IMR-90 (cell line): ENCODE data around the gene PRR16. TPM values are rescaled to one million over a fixed set of nuclear protein-coding genes. Genes with fewer than 3 reads are reported as not detected.

Source experiments
- ATAC-seq: fragments of 200-7000 bp; cut with Tn5 transposase; 2 replicates; pipeline ENCODE4 v1.9.1; 2020; ENCODE audit warnings: low read depth, mild to moderate bottlenecking, moderate library complexity
- BruUV-seq: library from RNA; stranded (reverse); fragments of 400-500 nt; replicated peaks from 2 replicates; lab custom pipeline; 2021; lab: Mats Ljungman, UMichigan
- CTCF ChIA-PET: fragments of 300-600 bp; formaldehyde crosslinking; extraction: SDS; loops from one replicate; lab custom pipeline; 2021; ENCODE audit warnings: antibody characterized with exemption; lab: Yijun Ruan, JAX
- POLR2A ChIA-PET: fragments of 300-600 bp; sonication (Branson Sonifier 250); formaldehyde crosslinking; loops from one replicate; lab custom pipeline; 2022; ENCODE audit warnings: antibody characterized with exemption; ENCODE audit not compliant: unreplicated experiment; lab: Charles Lee
- DNase-seq: peaks from one replicate; pipeline ENCODE4 v3.0.0; 2013
- H2AFZ ChIP-seq: replicated peaks from 2 replicates; pipeline ENCODE3; 2013; ENCODE audit warnings: low read length, mild to moderate bottlenecking; ENCODE audit not compliant: poor library complexity
- H2AK5ac ChIP-seq: 2 replicates; pipeline ENCODE4 v1.6.1; 2013; ENCODE audit warnings: low read depth, low read length, inconsistent platforms
- H2AK9ac ChIP-seq: replicated peaks from 2 replicates; pipeline ENCODE3; 2013; ENCODE audit warnings: mild to moderate bottlenecking, low read depth, low read length, moderate library complexity; ENCODE audit not compliant: poor library complexity
- H2BK120ac ChIP-seq: 2 replicates; pipeline ENCODE4 v1.6.1; 2013; ENCODE audit warnings: low read depth, low read length, inconsistent platforms
- H2BK15ac ChIP-seq: 3 replicates; pipeline ENCODE4 v1.6.1; 2013; ENCODE audit warnings: low read depth, low read length, inconsistent platforms
- H2BK20ac ChIP-seq: 2 replicates; pipeline ENCODE4 v1.6.1; 2013; ENCODE audit warnings: low read depth, mild to moderate bottlenecking, inconsistent platforms, low read length, moderate library complexity
- H2BK5ac ChIP-seq: 2 replicates; pipeline ENCODE4 v1.6.1; 2013; ENCODE audit warnings: mild to moderate bottlenecking, low read depth, low read length, inconsistent platforms; ENCODE audit not compliant: poor library complexity, severe bottlenecking
- H3K14ac ChIP-seq: replicated peaks from 2 replicates; pipeline ENCODE4 v1.6.1; 2013; ENCODE audit warnings: low read depth, low read length, inconsistent platforms
- H3K18ac ChIP-seq: 2 replicates; pipeline ENCODE4 v1.6.1; 2013; ENCODE audit warnings: low read depth, low read length, control low read depth
- H3K23ac ChIP-seq: 2 replicates; pipeline ENCODE4 v1.6.1; 2013; ENCODE audit warnings: low read depth, low read length, inconsistent platforms
- H3K27ac ChIP-seq: 2 replicates; pipeline ENCODE4 v1.5.1; 2013; ENCODE audit warnings: mild to moderate bottlenecking, control low read depth, low read length; ENCODE audit not compliant: insufficient read depth
- H3K27me3 ChIP-seq: 2 replicates; pipeline ENCODE4 v1.6.1; 2013; ENCODE audit warnings: low read length; ENCODE audit not compliant: control insufficient read depth, insufficient read depth
- H3K36me3 ChIP-seq: 2 replicates; pipeline ENCODE4 v1.6.1; 2013; ENCODE audit warnings: low read length, mixed read lengths; ENCODE audit not compliant: control insufficient read depth, insufficient read depth
- H3K4ac ChIP-seq: 2 replicates; pipeline ENCODE4 v1.6.1; 2013; ENCODE audit warnings: low read depth, low read length, inconsistent platforms
- H3K4me1 ChIP-seq: 2 replicates; pipeline ENCODE4 v1.6.1; 2013; ENCODE audit warnings: low read length, mixed read lengths; ENCODE audit not compliant: control insufficient read depth, insufficient read depth
- H3K4me2 ChIP-seq: 2 replicates; pipeline ENCODE4 v1.6.1; 2013; ENCODE audit warnings: low read depth, mild to moderate bottlenecking, control low read depth, low read length, moderate library complexity
- H3K4me3 ChIP-seq: 2 replicates; pipeline ENCODE4 v1.5.1; 2013; ENCODE audit warnings: low read depth, mild to moderate bottlenecking, control low read depth, low read length, moderate library complexity; ENCODE audit not compliant: insufficient read depth
- H3K56ac ChIP-seq: 2 replicates; pipeline ENCODE4 v1.6.1; 2013; ENCODE audit warnings: low read length, inconsistent platforms; ENCODE audit not compliant: insufficient read depth; ENCODE audit errors: extremely low read depth
- H3K79me1 ChIP-seq, 2 experiments: 2 replicates each; pipeline ENCODE4 v1.6.1; 2013; ENCODE audit warnings: low read length in 2 of 2, inconsistent platforms in 1 of 2, low read depth in 1 of 2
- H3K9ac ChIP-seq: 2 replicates; pipeline ENCODE4 v1.6.1; 2013; ENCODE audit warnings: low read depth, low read length, control low read depth
- H3K9me1 ChIP-seq: 2 replicates; pipeline ENCODE4 v1.6.1; 2013; ENCODE audit warnings: low read length, inconsistent platforms; ENCODE audit not compliant: insufficient read depth
- H3K9me3 ChIP-seq: 2 replicates; pipeline ENCODE4 v1.6.1; 2013; ENCODE audit warnings: low read length; ENCODE audit not compliant: control insufficient read depth, insufficient read depth
- H4K20me1 ChIP-seq: 2 replicates; pipeline ENCODE4 v1.6.1; 2013; ENCODE audit warnings: low read length, inconsistent platforms; ENCODE audit not compliant: insufficient read depth
- H4K5ac ChIP-seq: 2 replicates; pipeline ENCODE4 v1.6.1; 2013; ENCODE audit warnings: mild to moderate bottlenecking, low read depth, low read length, control low read depth
- H4K8ac ChIP-seq, 2 experiments: 2 replicates each; pipeline ENCODE4 v1.6.1; 2013; ENCODE audit warnings: low read depth in 2 of 2, low read length in 2 of 2, control low read depth in 1 of 2, inconsistent platforms in 1 of 2
- H4K91ac ChIP-seq: 2 replicates; pipeline ENCODE4 v1.6.1; 2013; ENCODE audit warnings: low read depth, low read length, inconsistent platforms; ENCODE audit not compliant: insufficient read depth
- BHLHE40 ChIP-seq: fragments of 150-350 bp; IDR thresholded peaks from 2 replicates; pipeline ENCODE4 v1.6.1; 2016; ENCODE audit warnings: mild to moderate bottlenecking, low read depth, low read length
- CEBPB ChIP-seq: IDR thresholded peaks from 2 replicates; pipeline ENCODE4 v1.6.1; 2012; ENCODE audit warnings: low read depth, low read length, improper control_type of control experiment
- CHD1 ChIP-seq: IDR thresholded peaks from 2 replicates; pipeline ENCODE4 v1.6.1; 2012; ENCODE audit warnings: low read depth, low read length, improper control_type of control experiment
- ELK1 ChIP-seq: fragments of 150-350 bp; IDR thresholded peaks from 2 replicates; pipeline ENCODE4 v1.6.1; 2016; ENCODE audit warnings: low read depth, mild to moderate bottlenecking, low read length, moderate library complexity, borderline replicate concordance
- FOS ChIP-seq: fragments of 150-350 bp; IDR thresholded peaks from 2 replicates; pipeline ENCODE4 v1.6.1; 2016; ENCODE audit warnings: low read depth, low read length
- MAFK ChIP-seq: IDR thresholded peaks from 2 replicates; pipeline ENCODE4 v1.6.1; 2012; ENCODE audit warnings: low read depth, low read length, improper control_type of control experiment
- MAZ ChIP-seq: IDR thresholded peaks from 2 replicates; pipeline ENCODE4 v1.6.1; 2012; ENCODE audit warnings: low read depth, mild to moderate bottlenecking, low read length, improper control_type of control experiment, moderate library complexity, borderline replicate concordance
- MXI1 ChIP-seq: IDR thresholded peaks from 2 replicates; pipeline ENCODE4 v1.6.1; 2012; ENCODE audit warnings: low read depth, mild to moderate bottlenecking, low read length, moderate library complexity, borderline replicate concordance
- NFE2L2 ChIP-seq: fragments of 150-350 bp; IDR thresholded peaks from 2 replicates; pipeline ENCODE4 v1.6.1; 2016; ENCODE audit warnings: low read depth, mild to moderate bottlenecking, low read length
- POLR2A ChIP-seq: IDR thresholded peaks from 2 replicates; pipeline ENCODE4 v1.6.1; 2012; ENCODE audit warnings: mild to moderate bottlenecking, low read depth, low read length
- RAD21 ChIP-seq: IDR thresholded peaks from 2 replicates; pipeline ENCODE4 v1.6.1; 2012; ENCODE audit warnings: low read length, improper control_type of control experiment
- RFX5 ChIP-seq: IDR thresholded peaks from 2 replicates; pipeline ENCODE4 v1.8.0; 2012; ENCODE audit warnings: low read depth, mild to moderate bottlenecking, low read length, moderate library complexity
- SMC3 ChIP-seq: fragments of 150-350 bp; IDR thresholded peaks from 2 replicates; pipeline ENCODE4 v1.6.1; 2016; ENCODE audit warnings: low read depth, mild to moderate bottlenecking, antibody characterized with exemption, low read length, moderate library complexity
- dilution Hi-C: fragments of 300-500 bp; cut with HindIII; formaldehyde crosslinking; loops from one replicate; pipeline ENCODE4 v1.14.3; 2018; ENCODE audit warnings: low sequenced_read_pairs; ENCODE audit not compliant: unreplicated experiment
- in situ Hi-C: fragments of 300-500 bp; cut with MboI; formaldehyde crosslinking; loops from 3 replicates; pipeline ENCODE4 v1.14.3; 2019; ENCODE audit warnings: low sequenced_read_pairs, inconsistent platforms, mixed read lengths
- intact Hi-C: fragments of 100-400 bp; cut with micrococcal nuclease; formaldehyde crosslinking; loops from 2 replicates; pipeline ENCODE4 v1.10.0; 2022
- polyA plus RNA-seq, 3 experiments: library from polyadenylated mRNA; depleted of rRNA; stranded (reverse); fragments of >200 nt; gene quantifications; 2 replicates each; pipeline ENCODE4 v1.2.3, GENCODE V29; 2012; ENCODE audit warnings: low replicate concordance in 1 of 3
- total RNA-seq: library from RNA; depleted of rRNA; stranded (reverse); fragments of >200 nt; gene quantifications from 2 replicates; pipeline ENCODE4 v1.2.3, GENCODE V29; 2012
- TF ChIP-seq, protein P1 (sequence below): fragments of 150-350 bp; IDR thresholded peaks from 2 replicates; pipeline ENCODE4 v1.6.1; 2017; ENCODE audit warnings: mild to moderate bottlenecking, antibody characterized with exemption, low read length, low read depth

The PRR16 gene
- total and polyA plus RNA-seq, 2 of the 4 experiments (the other 2 are of a cell fraction): 9.9 to 45.2 TPM

DNA sequence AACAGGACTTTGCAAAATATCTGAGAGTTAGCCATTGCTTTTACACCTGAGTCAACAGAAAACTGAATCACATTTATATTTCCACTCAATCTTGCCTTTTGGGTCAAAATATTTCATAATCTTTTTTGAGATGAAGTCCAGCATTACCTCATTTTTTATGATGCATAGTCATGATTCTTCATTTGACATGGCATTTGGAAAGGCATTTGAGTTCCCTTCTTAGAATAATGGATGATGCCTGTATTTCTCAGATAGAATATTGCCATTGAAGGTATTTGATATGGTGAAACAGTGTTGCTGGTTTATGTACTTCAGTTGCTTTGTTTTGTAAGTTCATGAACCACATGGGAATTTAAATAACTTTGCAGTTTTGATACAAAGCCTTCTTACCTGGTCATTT is 180.4 kb downstream of the PRR16 start:
- H4K91ac ChIP-seq: no peak overlapping the region
- ChIA-PET POLR2A (no interaction called here), CTCF (no interaction called here)
- H2AK5ac ChIP-seq: no peak overlapping the region
- no peak overlapping the region for H3K27ac ChIP-seq
- no peak overlapping the region for H2AK9ac ChIP-seq
- H3K27me3 ChIP-seq: no peaks in the 10 kb centered on the region
- no peak overlapping the region for H3K14ac ChIP-seq
- no peak overlapping the region for H2BK5ac ChIP-seq
- no peak overlapping the region for H2BK15ac ChIP-seq
- H4K5ac ChIP-seq: no peak overlapping the region
- H3K4me1 ChIP-seq: peaks cover 2% of the 10 kb centered on the region
- H3K9ac ChIP-seq: no peak overlapping the region
- ATAC-seq (no peak), DNase-seq (no peak)
- in situ Hi-C loops (no loop called here), intact Hi-C loops (no loop called here), dilution Hi-C loops (no loop called here)
- H3K36me3 ChIP-seq: no peaks in the 10 kb centered on the region
- H2AFZ ChIP-seq: no peak overlapping the region
- peaks cover 8 to 21% of the 10 kb centered on the region in 2 experiments; a peak in 3 of 4 replicates for H3K79me1 ChIP-seq
- no peak overlapping the region for H3K4me3 ChIP-seq
- H4K8ac ChIP-seq: no peak overlapping the region
- H3K4ac ChIP-seq: no peak overlapping the region
- H3K9me3 ChIP-seq: no peaks in the 10 kb centered on the region
- H3K23ac ChIP-seq: no peak overlapping the region
- 0 out of 2 replicates have a peak, but pooled peaks cover 6% of the 10 kb centered on the region for H3K9me1 ChIP-seq
- H3K56ac ChIP-seq: no peak overlapping the region
- H2BK20ac ChIP-seq: no peak overlapping the region
- H2BK120ac ChIP-seq: no peak overlapping the region
- no peak overlapping the region for H3K4me2 ChIP-seq
- H4K20me1 ChIP-seq: no peaks in the 10 kb centered on the region
- H3K18ac ChIP-seq: no peak overlapping the region
- BruUV-seq: no TSS peak
- TF ChIP-seq SMC3 (no peak), FOS (no peak), POLR2A (no peak), BHLHE40 (no peak), MAZ (no peak), NFE2L2 (no peak), ELK1 (no peak), CHD1 (no peak), RFX5 (no peak), CEBPB (no peak), MAFK (no peak), RAD21 (no peak), MXI1 (no peak)
- TF ChIP-seq, protein P1, sequence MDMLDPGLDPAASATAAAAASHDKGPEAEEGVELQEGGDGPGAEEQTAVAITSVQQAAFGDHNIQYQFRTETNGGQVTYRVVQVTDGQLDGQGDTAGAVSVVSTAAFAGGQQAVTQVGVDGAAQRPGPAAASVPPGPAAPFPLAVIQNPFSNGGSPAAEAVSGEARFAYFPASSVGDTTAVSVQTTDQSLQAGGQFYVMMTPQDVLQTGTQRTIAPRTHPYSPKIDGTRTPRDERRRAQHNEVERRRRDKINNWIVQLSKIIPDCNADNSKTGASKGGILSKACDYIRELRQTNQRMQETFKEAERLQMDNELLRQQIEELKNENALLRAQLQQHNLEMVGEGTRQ: no peak
